ENCODE results near the gene VWDE.
"Not testable (repeated sequence)": the region's sequence is repeated elsewhere in the genome, so short reads cannot be mapped to it uniquely, and the experiment has no call there.

Gene VWDE

DNA sequence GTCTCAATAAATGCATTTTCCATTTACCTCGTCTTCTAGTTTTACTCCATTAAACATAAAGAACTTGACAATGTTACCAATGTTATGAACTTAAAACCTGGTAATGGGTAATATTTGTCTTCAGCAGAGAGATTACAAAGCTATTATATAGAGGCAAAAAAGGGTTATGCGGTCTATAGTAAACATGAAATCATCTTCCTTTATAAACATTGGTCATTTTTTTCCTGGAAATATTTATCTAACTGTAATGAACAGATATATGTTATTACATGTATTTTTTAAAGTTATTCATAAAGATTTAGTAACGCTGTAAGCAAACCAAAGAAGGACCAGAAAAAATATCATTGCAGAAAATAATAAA lies 1.3 kb downstream of the VWDE start:
- H3K36me3 ChIP-seq (ENCODE audit: control insufficient read depth, insufficient read depth, low read length): no peaks in the 10 kb centered on the region
- no peaks in the 10 kb centered on the region for H3K4me1 ChIP-seq
- H2AFZ ChIP-seq: no peak overlapping the region
- no peak overlapping the region for H3K4me3 ChIP-seq (ENCODE audit: low read depth, low read length)
- H3K79me2 ChIP-seq: no peaks in the 10 kb centered on the region
- TF ChIP-seq, protein P1, sequence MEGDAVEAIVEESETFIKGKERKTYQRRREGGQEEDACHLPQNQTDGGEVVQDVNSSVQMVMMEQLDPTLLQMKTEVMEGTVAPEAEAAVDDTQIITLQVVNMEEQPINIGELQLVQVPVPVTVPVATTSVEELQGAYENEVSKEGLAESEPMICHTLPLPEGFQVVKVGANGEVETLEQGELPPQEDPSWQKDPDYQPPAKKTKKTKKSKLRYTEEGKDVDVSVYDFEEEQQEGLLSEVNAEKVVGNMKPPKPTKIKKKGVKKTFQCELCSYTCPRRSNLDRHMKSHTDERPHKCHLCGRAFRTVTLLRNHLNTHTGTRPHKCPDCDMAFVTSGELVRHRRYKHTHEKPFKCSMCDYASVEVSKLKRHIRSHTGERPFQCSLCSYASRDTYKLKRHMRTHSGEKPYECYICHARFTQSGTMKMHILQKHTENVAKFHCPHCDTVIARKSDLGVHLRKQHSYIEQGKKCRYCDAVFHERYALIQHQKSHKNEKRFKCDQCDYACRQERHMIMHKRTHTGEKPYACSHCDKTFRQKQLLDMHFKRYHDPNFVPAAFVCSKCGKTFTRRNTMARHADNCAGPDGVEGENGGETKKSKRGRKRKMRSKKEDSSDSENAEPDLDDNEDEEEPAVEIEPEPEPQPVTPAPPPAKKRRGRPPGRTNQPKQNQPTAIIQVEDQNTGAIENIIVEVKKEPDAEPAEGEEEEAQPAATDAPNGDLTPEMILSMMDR (IDR thresholded peaks at IDR 0.05): no peak
- no peaks in the 10 kb centered on the region for H3K9me3 ChIP-seq (ENCODE audit: control insufficient read depth, low read length)
- H3K4me2 ChIP-seq (ENCODE audit: low read length): no peak overlapping the region
- no peak overlapping the region for H3K27ac ChIP-seq
- no peak overlapping the region for H3K9ac ChIP-seq
- no peaks in the 10 kb centered on the region for H3K27me3 ChIP-seq (ENCODE audit: control insufficient read depth, insufficient read depth, low read length)

DNA sequence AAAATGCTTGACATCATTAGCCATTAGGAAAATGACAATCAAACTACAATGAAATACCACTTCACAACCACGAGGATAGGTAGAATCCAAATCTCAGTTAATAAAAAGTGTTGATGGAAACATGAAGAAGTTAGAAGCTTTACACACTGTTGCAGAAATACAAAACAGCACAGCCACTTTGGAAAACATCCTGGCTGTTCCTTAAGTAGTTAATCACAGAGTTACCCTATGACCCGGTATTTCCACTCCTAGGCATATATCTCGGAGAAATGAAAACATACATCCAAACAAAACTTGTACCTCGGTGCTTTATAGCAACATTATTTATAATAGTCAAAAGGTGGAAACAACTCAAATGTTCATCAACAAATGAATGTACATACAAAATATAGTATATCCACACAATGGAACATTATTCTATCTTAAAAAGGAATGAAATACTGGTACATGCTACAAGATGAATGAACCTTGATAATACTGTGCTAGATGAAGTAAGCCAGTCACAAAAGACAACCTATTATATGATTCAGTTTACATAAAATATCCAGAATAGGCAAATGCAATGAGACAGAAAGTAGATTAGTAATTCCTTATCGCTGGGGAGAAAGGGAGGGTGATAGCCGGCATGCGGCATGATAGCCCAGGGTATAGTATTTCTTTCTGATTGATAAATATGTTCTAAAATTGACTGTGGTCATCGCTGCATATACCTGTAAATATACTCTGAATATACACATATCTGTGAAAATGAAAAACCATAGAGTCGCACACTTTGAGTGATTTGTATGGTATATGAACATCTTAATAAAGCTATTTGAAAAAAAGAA lies 1.9 kb downstream of the VWDE start:
- TF ChIP-seq, protein P1 (IDR thresholded peaks at IDR 0.05): no peak
- no peaks in the 10 kb centered on the region for H3K9me3 ChIP-seq (ENCODE audit: control insufficient read depth, low read length)
- H3K9ac ChIP-seq: no peak overlapping the region
- no peaks in the 10 kb centered on the region for H3K27me3 ChIP-seq (ENCODE audit: control insufficient read depth, insufficient read depth, low read length)
- H3K4me3 ChIP-seq (ENCODE audit: low read depth, low read length): no peak overlapping the region
- H3K4me1 ChIP-seq: no peaks in the 10 kb centered on the region
- no peak overlapping the region for H3K4me2 ChIP-seq (ENCODE audit: low read length)
- no peaks in the 10 kb centered on the region for H3K79me2 ChIP-seq
- no peak overlapping the region for H3K27ac ChIP-seq
- H2AFZ ChIP-seq: no peak overlapping the region
- no peaks in the 10 kb centered on the region for H3K36me3 ChIP-seq (ENCODE audit: control insufficient read depth, insufficient read depth, low read length)

DNA sequence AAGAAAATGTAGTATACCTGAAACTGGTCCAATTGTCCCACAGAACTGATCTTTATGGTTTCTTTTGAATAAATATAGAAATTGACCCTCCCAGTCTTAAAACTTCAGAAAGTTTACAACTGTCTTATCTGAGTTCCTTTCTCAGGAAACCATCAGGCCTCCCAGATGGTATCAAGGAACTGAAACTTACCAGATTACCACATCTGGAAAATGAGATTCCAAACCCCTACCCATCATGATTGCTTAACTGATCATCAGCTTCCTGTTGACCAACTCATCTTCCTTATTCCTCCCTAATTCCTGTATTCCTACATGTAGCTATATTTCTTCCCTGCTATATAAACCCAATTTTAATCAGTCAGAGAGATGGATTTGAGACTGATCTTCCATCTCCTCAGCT lies 5.5 kb downstream of the VWDE start:
- H3K4me3 ChIP-seq (ENCODE audit: low read depth, low read length): no peak overlapping the region
- H3K4me1 ChIP-seq: no peaks in the 10 kb centered on the region
- H3K27me3 ChIP-seq (ENCODE audit: control insufficient read depth, insufficient read depth, low read length): no peaks in the 10 kb centered on the region
- H3K79me2 ChIP-seq: no peaks in the 10 kb centered on the region
- no peaks in the 10 kb centered on the region for H3K9me3 ChIP-seq (ENCODE audit: control insufficient read depth, low read length)
- H3K36me3 ChIP-seq (ENCODE audit: control insufficient read depth, insufficient read depth, low read length): no peaks in the 10 kb centered on the region
- H2AFZ ChIP-seq: no peak overlapping the region
- no peak overlapping the region for H3K9ac ChIP-seq
- no peak overlapping the region for H3K27ac ChIP-seq
- no peak overlapping the region for H3K4me2 ChIP-seq (ENCODE audit: low read length)
- TF ChIP-seq, protein P1 (IDR thresholded peaks at IDR 0.05): no peak

DNA sequence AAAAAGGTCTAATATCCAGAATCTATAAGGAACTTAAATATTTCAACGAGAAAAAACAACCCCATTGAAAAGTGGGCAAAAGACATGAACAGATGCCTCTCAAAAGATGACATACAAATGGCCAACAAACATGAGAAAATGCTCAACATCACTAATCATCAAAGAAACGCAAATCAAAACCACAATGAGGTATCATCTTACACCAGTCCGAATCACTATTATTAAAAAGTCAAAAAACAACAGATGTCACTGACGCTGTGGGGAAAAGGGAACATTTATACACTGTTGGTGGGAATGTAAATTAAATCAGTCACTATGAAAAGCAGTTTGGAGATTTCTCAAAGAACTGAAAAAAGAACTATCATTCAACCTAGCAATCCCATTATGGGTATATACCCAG lies 6.0 kb downstream of the VWDE start:
- Histone ChIP-seq H3K4me2 (ENCODE audit: low read length) (no peak overlapping the region), H3K36me3 (ENCODE audit: control insufficient read depth, insufficient read depth, low read length) (no peaks in the 10 kb centered on the region), H3K9me3 (ENCODE audit: control insufficient read depth, low read length) (no peaks in the 10 kb centered on the region), H3K27ac (no peak overlapping the region), H2AFZ (no peak overlapping the region), H3K9ac (no peak overlapping the region), H3K4me3 (ENCODE audit: low read depth, low read length) (no peak overlapping the region), H3K4me1 (no peaks in the 10 kb centered on the region), H3K27me3 (ENCODE audit: control insufficient read depth, insufficient read depth, low read length) (no peaks in the 10 kb centered on the region), H3K79me2 (no peaks in the 10 kb centered on the region)
- TF ChIP-seq, protein P1 (IDR thresholded peaks at IDR 0.05): no peak

DNA sequence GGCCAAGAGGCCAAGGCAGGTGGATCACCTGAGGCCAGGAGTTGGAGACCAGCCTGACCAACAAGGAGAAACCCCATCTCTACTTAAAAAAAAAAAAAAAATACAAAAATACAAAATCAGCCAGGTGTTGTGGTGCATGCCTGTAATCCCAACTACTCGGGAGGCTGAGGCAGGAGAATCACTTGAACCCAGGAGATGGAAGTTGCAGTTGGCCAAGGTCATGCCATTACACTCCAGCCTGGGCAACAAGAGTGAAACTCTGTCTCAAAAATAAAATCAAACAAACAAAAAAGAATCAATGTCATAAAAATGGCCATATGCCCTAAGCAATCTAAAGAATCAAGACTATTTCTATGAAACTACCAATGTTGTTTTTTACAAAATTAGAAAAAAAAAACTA lies 7.0 kb downstream of the VWDE start:
- not testable (repeated sequence) for H3K4me2 ChIP-seq (ENCODE audit: low read length); H3K9me3 ChIP-seq (ENCODE audit: control insufficient read depth, low read length); H3K9ac ChIP-seq; H3K27me3 ChIP-seq (ENCODE audit: control insufficient read depth, insufficient read depth, low read length); H3K79me2 ChIP-seq; H3K27ac ChIP-seq; H2AFZ ChIP-seq; H3K4me3 ChIP-seq (ENCODE audit: low read depth, low read length); H3K4me1 ChIP-seq; H3K36me3 ChIP-seq (ENCODE audit: control insufficient read depth, insufficient read depth, low read length)

Data from parathyroid adenoma (tissue), 2 donors.